C1 segment of cervical spinal cord (tissue), 14 donors: Measurements from ENCODE around the gene PANK1.

Source experiments
- DNase-seq, 14 donors: peaks; one replicate each; lab custom pipeline; 2025; lab: John Stamatoyannopoulos, UW

The PANK1 gene

DNA sequence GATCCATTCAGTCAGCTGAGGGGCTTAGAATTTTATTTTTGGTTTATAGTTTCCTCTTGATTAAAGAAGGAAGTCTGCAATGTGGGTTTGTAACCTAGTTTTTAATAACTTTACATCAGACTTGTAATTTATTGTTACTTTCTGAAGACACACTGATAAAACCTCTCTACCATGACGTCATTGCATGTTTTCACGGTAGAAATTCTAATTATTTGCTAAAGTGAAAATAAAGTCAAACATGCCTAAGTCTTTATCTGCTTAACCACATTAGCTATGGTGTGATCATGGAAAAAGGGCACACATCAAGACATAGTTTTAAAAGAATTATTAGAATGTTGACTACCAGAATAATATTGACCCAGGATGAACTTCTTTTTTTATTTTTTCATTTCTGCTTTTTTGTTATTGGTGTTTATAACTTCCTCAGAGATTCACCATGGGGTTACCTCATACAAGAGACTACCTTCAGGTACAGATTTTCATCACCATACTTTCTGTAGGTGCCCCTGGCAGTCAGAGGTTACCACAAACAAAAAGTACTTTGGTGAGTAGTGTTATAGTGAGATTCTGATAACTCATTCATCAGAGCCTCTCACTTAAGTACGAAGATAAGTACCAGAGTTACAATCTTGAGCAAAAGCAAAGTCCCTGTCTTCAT, 7.0 kb upstream of the PANK1 start:
- no peak for DNase-seq

DNA sequence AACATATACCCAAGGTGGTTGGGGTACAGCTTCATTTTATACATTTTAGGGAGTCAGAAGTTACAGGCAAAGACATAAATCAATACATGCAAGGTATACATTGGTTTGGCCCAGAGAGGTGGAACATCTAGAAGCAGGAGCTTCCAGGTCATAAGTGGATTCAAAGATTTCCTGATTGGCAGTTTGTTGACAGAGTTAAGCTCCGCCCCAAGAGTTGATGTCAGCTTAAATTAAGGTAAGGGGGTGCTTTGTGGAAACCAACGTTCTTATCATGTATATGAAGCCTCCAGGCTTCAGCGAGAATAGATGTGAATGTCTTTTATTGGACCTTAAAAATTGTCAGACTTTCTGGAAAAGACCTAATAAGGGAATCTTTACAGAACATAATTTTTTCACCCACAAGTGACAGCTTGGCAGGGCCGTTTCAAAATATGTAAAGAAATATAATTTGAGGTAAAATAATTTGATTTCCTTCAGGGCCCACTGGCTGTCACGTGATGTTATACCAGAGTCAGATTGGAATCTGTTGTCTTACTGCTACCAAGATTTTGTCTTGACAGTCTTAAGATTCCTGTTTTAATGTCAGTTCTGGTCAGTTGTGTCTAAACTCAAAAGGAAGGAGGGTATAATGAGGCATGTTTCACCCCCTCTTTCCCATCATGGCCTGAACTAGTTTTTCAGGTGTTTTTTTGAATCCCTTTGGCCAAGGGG, 6.3 kb upstream of the PANK1 start:
- DNase-seq, result no peak

DNA sequence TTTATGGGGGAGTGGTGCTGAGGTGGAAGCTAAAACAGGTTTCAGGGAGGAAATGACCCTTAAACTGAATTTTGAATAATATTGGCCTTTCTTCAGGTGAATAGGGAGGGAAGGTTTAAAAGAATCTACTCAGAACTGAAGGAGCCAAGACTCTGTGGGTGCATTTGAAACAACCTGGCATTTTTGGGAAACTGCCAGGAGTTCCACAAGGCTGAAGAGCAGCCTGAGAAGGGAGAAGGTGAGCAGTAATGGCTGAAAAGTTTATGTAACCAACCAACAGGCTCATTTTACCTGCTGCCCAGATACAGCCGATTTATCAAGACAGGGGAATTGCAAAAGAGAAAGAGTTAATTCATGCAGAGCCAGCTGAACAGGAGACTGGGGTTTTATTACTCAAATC, 4.0 kb upstream of the PANK1 start:
- peak in 1 of 14 donors; percentile 71 for DNase-seq

DNA sequence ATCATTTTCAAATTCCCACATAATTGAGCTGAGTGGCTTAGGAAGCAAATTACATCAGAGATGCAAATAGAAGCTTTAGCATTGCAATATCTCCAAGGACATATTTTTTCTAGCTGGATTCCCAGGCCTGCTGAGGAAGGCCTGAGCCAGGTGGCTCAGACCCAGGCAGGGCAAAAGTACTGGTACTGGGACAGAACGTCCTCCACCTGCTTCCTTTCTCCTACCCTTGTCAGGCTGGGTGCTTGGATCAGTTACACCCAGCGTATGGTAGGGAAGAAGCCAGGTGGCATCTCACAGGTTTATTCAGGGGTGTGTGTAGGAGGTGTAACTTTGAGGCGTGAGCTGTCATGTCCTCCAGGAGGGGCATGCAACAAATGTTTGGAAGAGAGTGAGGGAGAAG, 3.0 kb upstream of the PANK1 start:
- DNase-seq, result peak in 1 of 14 donors; percentile 93

DNA sequence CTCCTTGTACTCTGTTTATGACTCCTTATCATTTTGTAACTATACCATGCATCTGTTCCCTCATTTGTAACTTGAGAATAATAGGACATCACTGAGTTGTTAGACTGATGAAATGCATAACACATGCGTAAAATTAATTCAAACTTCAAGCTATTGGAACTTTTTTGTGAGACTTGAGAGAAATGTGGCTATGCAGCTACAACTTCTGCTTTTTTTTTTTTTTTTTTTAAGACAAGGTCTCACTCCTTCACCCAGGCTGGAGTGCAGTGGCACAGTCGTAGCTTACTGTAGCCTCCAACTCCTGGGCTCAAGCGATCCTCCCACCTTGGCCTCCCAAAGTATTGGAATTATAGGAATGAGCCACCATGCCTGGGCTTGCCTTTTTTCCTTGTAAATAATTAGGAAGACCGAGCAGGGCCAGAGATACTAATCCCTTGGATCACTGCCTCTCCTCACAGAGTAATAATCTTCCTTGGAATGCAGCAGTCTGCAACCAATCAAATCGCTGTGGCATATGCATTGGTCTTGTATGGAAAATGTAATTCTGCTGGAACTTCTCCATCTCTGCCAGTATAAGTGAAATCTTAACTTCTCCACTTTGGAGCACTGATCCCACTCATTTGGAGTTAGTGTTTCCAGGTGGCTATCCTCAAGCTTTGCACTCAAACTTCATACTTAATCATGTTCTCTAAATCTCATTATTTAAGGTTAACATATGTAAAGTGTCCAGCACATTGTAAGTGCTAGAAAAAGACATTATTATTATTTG, 2.0 kb upstream of the PANK1 start:
- peak in 1 of 14 donors; percentile 33 for DNase-seq

DNA sequence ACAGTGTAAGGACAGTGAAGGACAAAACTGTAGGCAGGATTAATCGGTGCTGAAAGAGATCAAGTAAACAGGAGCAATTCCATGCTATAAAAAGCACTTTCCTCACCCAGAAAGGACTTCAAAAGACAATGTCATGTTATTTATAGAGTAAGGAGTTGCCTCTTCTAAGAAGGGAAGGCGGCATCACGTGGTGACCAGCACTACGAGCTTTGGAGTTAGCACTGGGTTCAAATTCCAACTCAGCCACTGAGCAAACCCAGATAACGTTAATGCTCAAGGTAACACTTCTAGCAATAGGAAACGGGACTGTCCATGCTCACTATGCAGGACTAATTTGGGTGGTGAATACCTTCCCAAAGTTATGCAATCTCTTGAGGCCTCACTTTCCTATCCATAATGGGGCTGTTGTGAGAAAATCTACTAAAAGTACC, 715 bp upstream of the PANK1 start:
- DNase-seq, result no peak

DNA sequence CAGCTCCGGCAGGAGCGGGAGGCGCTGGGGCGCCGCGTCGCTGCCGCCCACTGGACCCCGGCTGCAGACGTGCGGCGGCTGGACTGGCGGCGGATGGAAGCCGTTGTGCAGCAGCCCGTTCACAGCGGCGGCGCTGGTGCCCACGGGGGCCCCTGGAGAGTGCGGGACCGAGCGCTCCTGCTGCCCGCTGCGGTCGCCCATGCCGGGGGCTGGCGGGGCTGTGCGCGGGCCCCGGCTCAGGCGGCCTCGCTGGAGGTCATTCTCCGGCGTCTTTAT, 413 bp downstream of the PANK1 start:
- DNase-seq, result peak in 6 of 14 donors; percentile 18 to 74 (median 62)

DNA sequence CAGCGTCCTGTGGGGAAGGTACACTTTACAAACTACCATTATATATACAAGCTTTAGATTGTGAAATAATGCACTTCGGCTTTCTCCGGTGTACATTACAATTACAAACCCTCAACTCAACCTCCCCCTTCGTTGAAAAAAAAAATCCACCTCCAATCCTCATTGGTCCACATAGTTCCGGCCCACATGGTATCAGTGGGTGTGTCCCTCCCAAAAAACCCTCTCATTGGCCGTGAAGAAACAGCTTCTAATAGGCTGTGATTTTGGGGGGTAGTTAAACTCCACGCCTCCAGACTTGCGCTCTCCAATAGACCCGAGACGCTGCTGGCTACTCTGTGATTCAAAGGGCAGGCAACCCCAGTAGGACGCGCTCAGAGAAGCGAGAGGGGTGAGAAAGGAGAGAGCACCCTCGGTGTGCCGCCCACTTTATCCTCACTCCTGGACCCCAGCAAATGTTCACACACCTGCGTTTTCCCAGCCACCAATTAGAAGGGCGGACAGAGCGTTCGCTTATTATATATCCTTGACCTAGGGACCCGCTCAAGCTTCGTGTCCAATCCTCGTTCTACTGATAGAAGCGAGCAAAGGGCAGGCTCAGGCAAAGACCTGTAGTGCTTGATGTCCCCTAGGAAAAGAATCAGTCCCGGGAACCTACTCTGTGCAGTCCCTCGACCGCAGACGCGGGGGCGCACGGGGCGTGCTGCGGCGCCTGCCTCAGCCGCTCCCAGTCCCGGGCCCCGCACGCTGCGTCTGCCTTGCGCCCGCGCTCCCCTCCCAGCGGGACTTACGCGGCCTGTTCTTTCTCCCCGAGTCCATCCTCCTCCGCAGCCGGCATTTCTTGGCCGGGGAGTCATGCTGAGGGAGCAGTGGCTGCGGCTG, 991 bp downstream of the PANK1 start:
- peak in 13 of 14 donors; percentile 42 to 95 (median 78) for DNase-seq

DNA sequence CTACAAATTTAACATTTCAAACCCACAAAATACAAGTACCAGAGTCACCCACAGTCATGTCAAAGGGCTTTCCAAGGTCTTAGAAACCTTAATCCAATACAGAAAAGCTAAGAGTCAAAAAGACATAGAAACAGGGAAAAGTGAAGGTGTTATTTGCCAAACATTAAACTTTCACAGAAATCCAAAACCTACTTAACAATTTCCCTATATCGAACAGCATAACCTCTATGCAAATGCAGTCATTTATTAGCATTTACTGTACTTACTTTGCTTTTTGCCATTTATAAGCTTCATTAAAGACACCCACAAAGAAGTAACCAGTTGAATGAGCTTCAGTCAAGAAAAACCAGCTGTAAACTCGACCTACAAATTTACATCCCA, 1.6 kb downstream of the PANK1 start:
- no peak for DNase-seq

DNA sequence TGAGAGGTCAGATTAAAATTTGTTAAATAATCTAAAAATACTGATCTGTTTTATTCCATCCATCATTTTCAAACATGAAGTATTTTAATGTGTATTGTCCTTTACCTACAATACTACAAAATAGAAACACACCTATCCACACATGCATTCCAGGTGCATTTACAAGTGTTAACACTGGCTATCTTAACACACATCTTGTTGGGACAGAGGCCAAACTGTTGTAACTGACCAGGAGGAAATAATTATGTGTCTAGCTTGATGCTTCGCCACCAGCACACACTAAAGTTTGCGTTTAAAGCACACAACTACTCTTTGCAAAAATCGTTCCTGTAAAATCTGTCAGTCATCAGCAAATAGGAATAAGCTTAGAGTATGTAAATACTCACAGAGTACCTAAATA, 2.8 kb downstream of the PANK1 start:
- no peak for DNase-seq

DNA sequence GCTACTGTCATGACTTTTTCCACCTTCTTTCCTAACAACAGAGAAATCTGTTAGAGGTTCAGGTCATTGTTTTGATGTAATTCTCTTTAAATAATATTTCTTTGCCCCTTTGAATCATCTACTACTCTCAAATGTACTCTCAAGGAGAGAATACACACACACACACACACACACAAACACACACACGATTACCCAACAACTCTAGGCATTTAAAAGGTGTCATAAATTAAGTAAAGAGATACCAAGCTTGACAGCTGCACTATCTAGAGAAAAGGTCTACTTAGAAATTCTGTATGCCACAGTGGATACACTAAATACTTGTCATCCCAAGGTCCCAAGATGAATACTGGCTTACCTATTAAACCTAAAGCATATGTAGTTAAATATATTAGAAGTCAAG, 4.8 kb downstream of the PANK1 start:
- DNase-seq, result no peak

DNA sequence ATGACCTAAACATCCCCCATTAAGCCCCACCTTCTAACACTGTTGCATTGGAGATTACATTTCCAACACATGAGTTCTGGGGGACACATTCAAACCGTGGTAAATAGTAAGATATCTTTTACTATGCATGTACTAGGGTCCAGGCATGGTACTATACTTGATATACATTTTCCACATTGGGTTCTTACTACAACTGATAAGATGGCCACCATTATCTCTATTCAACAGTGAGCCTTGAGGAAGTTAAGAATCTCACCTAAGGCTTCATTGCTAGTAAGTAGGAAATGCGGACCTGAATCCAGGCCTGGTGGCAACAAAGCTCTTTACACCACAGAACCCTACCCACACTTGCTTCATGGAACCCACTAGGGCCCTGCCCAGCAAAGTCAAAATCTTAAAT, 5.7 kb downstream of the PANK1 start:
- DNase-seq, result no peak

DNA sequence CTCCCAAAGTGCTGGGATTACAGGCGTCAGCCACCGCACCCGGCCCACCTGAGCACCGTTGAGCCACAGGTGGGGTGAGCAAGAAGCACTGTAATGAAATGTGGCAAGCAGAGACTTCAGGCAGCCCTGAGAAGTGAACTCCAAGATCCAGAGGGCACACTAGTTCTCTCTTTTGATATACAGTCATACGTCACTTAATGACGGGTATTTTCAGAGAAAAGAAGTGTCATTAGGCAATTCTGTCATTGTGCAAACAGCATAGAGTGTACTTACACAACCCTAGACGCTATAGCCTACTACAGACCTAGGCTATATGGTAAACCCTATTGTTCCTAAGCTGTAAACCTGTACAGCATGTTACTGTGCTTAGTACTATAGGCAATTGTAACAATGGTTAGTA, 7.9 kb downstream of the PANK1 start:
- DNase-seq, result no peak

DNA sequence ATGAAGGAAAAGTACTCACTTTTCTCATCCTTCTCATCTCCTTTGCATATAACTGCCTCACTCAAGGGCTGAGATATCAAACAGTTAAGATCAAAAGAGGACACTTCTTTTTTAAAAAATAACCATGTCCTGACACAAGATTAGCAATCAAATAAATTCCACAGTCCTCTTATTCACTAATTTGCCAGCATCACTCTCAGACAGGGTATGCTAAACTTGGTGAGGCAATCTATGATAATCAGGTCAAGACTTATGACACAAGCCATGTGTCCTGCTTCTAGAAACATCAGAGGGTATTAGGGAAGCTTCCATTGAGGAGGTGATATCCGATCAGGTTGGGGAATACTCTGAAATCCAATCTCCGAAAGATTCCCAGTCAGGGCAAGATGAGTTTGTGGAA, 10.4 kb downstream of the PANK1 start:
- DNase-seq, result no peak

DNA sequence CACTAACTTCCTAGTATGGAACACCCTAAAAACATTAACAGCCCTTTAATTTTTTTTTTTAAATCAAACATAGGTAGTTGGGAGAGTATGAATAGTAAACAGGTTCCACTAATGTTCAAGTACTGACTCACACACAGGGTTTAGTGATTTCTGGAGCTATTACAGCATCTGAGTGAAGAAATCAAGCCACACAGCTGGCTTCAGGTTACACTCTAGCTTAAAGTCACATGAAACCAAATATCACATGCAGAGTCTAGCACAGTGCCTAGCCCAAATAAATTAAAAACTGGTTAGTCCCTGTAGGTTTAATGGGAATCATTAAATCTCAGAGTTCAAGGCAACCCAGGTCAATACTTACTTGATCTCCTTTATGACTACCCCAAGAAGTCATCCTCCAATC, 11.6 kb downstream of the PANK1 start:
- no peak for DNase-seq

DNA sequence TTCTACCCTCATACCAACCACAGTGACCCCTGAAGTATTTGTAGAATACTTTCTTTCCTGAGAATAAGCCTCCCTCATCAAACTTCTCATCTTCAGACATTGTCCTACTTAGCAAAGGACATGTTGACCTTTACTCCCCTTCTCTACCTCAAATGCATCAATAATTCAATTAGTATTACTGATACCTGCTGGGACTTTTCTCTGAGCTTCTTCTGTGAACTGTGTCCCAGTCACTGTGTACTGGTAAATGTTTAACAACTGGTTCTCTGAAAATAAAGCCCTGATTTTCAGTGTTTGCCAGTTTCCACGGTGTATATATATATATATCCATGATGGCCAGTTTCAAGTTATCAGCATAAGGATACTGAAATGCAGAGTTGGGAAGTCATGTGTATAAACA, 12.2 kb downstream of the PANK1 start:
- DNase-seq, result no peak

DNA sequence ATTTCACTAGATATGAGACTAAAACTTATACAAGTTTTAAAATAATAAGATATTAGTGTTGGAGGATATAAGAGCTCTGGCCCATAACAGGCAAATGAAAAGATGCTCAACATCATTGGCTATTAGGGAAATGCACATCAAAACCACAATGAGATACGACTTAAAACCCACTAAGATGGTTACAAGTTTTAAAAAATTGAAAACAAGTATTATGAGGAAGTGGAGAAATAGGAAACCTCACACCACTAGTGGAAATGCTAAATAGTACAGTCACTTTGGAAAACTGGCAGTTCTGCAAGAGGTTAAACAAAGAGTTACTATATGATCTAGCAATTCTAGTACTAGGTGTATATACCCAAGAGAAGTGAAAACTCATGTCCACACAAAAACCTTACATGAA, 17.2 kb downstream of the PANK1 start:
- no peak for DNase-seq

DNA sequence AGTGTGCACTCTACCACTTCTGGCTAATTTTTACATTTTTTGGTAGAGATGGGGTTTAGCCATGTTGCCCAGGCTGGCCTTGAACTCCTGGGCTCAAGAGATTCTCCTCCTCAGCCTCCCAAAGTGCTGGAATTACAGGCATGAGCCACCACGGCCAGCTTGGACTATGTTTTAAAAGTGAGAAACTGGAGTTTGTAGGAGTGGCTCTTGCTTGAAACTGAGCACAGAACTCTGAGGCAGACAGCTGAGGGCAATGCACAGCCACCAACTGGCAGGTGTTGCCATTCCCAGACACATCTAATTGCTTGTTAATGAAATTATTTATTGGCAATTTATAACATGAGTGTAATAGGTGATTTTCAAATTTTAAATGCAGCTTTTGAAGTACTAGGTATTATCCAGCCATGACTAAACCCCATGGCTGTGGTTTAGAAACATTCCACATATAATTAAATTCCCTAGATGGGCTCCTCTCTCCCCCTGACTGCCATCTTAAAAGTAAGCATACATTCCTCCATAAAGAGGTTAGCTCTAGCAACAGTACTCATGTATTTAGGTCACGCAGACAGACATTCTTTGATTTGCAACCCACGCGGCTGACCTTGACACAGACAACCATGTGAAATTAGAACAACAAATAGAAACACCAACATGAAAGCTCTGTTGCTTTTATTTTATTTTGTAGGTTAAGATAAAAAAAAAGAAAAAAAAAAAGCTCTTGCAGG, 19.8 kb downstream of the PANK1 start:
- no peak for DNase-seq

DNA sequence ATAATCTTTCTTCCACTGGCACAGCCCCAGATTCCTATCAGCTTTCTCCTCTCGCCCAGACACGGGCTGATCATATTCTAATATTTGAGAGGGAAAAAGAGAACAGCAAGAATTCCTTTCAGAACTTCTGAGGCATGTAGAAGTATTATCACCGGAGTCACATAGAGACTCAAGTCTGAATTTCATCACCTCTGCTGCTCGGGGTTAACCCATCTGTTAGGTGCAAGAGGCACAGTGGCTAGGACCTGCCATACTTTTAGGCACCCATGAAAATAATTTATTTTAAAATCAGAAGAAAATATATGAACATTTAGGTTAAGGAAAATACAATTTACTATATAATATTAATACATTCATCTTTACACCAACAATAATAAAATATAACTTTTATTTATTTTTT, 21.0 kb downstream of the PANK1 start:
- DNase-seq, result no peak

DNA sequence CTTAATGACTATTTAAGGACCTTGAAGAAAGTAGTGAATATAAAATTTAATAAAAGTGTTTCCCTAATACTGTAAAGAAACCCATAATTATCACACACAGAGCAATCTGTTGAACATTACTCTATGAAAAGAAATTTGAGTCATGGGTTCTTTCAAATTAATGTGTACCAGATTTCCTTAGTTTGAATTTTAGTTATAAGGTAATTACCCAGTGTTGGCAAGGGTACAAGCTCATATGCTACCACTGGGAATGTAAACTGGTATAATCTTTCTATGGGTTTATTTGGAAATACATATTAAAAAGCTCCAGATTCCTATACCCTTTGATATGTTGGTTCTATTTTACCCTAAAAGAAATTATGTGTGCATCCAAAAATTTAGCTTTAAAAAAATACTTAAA, 22.9 kb downstream of the PANK1 start:
- no peak for DNase-seq

DNA sequence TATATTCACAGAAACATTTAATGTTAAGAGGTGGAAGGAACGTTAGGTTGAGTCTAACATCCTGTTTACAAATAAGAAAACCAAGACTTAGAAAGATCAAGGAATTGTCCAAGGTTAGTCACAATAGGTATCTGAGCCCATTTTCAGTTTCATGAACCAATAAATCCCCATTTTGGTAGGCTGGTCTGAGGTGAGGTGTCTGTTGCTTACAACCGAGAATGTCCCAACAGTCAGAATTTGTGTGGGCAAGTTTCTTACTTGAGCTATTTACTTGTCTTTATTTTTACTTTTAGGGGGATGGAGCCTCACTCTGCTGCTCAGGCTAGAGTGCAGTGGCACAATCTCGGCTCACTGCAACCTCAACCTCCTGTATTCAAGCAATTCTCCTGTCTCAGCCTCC, 23.6 kb downstream of the PANK1 start:
- no peak for DNase-seq
